NCI-H2171 treated with DMSO at 0.1 percent for 48 hours (cell line): ENCODE data around the gene CASP3.

Experiments used
- DNase-seq: peaks from one replicate; lab custom pipeline; 2025; lab: John Stamatoyannopoulos, UW

Gene CASP3

GRCh38 chr4:184649026-184649970 is at the start of gene CASP3, which contains the start of gene PRIMPOL:
Gene CASP3, minus strand, starts transcription at chr4:184649447. Its CDS starts 10,994 bp downstream, at chr4:184638453.
Gene PRIMPOL, plus strand, starts transcription at chr4:184649738. Its CDS starts 7,403 bp downstream, at chr4:184657141.
- peak; percentile 84 for DNase-seq

- no peak for DNase-seq
Observed at GRCh38 chr4:184697956-184698355, 48.7 kb upstream of the CASP3 start.

- DNase-seq, result no peak
Observed at GRCh38 chr4:184695178-184695896, 46.1 kb upstream of the CASP3 start.

- no peak for DNase-seq
Observed at GRCh38 chr4:184694412-184694956, 45.2 kb upstream of the CASP3 start.

- no peak for DNase-seq
Observed at GRCh38 chr4:184693056-184693455, 43.8 kb upstream of the CASP3 start.

- no peak for DNase-seq
Observed at GRCh38 chr4:184689681-184690080, 40.4 kb upstream of the CASP3 start.

GRCh38 chr4:184688447-184688846 is 39.2 kb upstream of the CASP3 start:
- no peak for DNase-seq

GRCh38 chr4:184688005-184688404 is 38.8 kb upstream of the CASP3 start:
- DNase-seq, result no peak

GRCh38 chr4:184684491-184685189 is 35.4 kb upstream of the CASP3 start:
- DNase-seq, result no peak

GRCh38 chr4:184681916-184682315 is 32.7 kb upstream of the CASP3 start:
- no peak for DNase-seq

GRCh38 chr4:184680698-184681097 is 31.5 kb upstream of the CASP3 start:
- DNase-seq, result no peak

- no peak for DNase-seq
Observed at GRCh38 chr4:184675821-184676492, 26.7 kb upstream of the CASP3 start.

GRCh38 chr4:184675018-184675417 is 25.8 kb upstream of the CASP3 start:
- no peak for DNase-seq

GRCh38 chr4:184674011-184674410 is 24.8 kb upstream of the CASP3 start:
- no peak for DNase-seq

GRCh38 chr4:184672741-184673140 is 23.5 kb upstream of the CASP3 start:
- DNase-seq, result no peak

GRCh38 chr4:184671101-184671500 is 21.9 kb upstream of the CASP3 start:
- no peak for DNase-seq

GRCh38 chr4:184669251-184669650 is 20.0 kb upstream of the CASP3 start:
- no peak for DNase-seq

GRCh38 chr4:184668511-184669114 is 19.4 kb upstream of the CASP3 start:
- no peak for DNase-seq

GRCh38 chr4:184668096-184668495 is 18.8 kb upstream of the CASP3 start:
- DNase-seq, result no peak

GRCh38 chr4:184666670-184667069 is 17.4 kb upstream of the CASP3 start:
- no peak for DNase-seq
